HUES64 (cell line): Measurements from ENCODE around the gene KRTAP9-1.
"Not testable (repeated sequence)": the region's sequence is repeated elsewhere in the genome, so short reads cannot be mapped to it uniquely, and the experiment has no call there.

Source experiments
- H3K27ac ChIP-seq: 2 replicates; pipeline ENCODE4 v1.7.0; 2013; ENCODE audit warnings: low read depth, low read length, inconsistent platforms
- H3K27me3 ChIP-seq: 2 replicates; pipeline ENCODE4 v1.6.1; 2013; ENCODE audit warnings: mild to moderate bottlenecking, low read length; ENCODE audit not compliant: insufficient read depth
- H3K36me3 ChIP-seq: 2 replicates; pipeline ENCODE4 v1.6.1; 2013; ENCODE audit warnings: mild to moderate bottlenecking, low read length; ENCODE audit not compliant: insufficient read depth
- H3K4me1 ChIP-seq: 2 replicates; pipeline ENCODE4 v1.6.1; 2013; ENCODE audit warnings: mild to moderate bottlenecking, low read length, moderate library complexity; ENCODE audit not compliant: insufficient read depth
- H3K4me3 ChIP-seq: 2 replicates; pipeline ENCODE4 v1.5.1; 2013; ENCODE audit warnings: mild to moderate bottlenecking, low read length, moderate library complexity
- H3K9ac ChIP-seq: 2 replicates; pipeline ENCODE4 v1.6.1; 2013; ENCODE audit warnings: mild to moderate bottlenecking, low read depth, low read length
- H3K9me3 ChIP-seq: 2 replicates; pipeline ENCODE4 v1.6.1; 2013; ENCODE audit warnings: low read depth, low read length; ENCODE audit not compliant: insufficient read depth
- WGBS: fragments of 150-250, 120-280 bp; methylation state at CpG from one replicate; pipeline ENCODE4 v1.1.7; 2013; ENCODE audit warnings: missing lambda C conversion rate; 5-methylcytosine and 5-hydroxymethylcytosine counted together

The KRTAP9-1 gene

DNA sequence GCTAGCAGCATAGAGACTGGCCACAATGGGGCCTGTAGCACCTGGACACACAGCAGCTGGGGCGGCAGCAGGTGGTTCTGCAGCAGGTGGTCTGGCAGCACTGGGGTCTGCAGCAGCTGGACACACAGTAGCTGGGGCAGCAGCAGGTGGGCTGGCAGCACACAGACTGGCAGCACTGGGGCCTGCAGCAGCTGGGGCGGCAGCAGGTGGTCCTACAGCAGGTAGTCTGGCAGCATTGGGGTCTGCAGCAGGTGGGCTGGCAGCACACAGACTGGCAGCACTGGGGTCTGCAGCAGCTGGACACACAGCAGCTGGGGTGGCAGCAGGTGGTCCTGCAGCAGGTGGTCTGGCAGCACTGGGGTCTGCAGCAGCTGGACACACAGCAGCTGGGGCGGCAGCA lies 29.5 kb upstream of the KRTAP9-1 start:
- not testable (repeated sequence) for H3K4me3 ChIP-seq, H3K9ac ChIP-seq, H3K36me3 ChIP-seq, H3K4me1 ChIP-seq, H3K27ac ChIP-seq, H3K9me3 ChIP-seq, H3K27me3 ChIP-seq
- 93% methylated on average over 3 of the region's 3 CpGs for WGBS

DNA sequence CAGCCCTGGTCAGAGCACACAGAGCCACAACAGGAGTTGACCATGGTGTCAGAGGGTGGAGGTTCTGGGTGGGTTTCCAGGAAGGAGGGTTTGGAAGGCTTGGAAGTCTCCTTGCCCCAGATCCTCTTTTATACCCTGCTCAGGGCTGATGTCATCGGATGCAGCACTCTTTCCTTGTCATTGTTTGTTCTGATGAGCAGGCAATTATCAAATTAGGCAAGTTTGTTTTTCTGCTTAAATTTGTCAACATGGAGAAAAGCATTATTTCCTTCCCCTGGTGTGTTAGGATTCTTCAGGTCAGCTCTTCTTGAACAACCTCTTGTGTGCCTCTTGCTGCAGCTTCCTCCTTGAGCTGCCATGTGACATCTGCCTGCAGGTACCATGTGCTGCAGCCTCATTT lies 29.0 kb upstream of the KRTAP9-1 start, which contains the start of gene KRTAP4-4:
KRTAP4-4 (minus strand) TSS at position 101 of the 400 bp plus-strand sequence; CDS start at position 44, 57 bp downstream.
- Histone ChIP-seq H3K36me3 (no peaks in the 10 kb centered on the region), H3K9ac (no peak within 1 kb of the TSS), H3K9me3 (no peaks in the 10 kb centered on the region), H3K27ac (no peak within 1 kb of the TSS), H3K4me3 (no peak within 1 kb of the TSS), H3K4me1 (no peaks in the 10 kb centered on the region), H3K27me3 (no peaks in the 10 kb centered on the region)
- WGBS = 100% methylated on average over 1 of the region's 1 CpG

DNA sequence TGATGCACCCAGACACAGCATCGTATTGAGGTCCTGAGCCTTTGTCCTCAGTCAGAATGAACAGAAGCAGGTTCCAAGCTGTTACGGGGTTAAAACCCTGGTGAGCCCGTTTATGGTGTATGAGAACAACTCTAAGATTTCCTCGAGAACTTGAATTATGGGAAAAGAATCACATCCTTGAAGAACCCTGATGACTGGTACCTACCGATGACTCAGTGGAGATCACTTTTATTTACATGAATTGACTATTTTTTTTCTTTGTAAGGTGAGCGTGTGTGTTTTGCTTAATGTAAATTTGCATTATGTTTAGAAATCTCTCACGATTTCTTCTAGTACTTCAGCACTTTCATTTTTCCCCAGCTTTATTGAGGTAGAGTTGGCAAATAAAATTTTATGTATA lies 25.9 kb upstream of the KRTAP9-1 start:
- WGBS = 94% methylated on average over 5 of the region's 7 CpGs
- no peak overlapping the region for H3K4me3 ChIP-seq
- H3K27ac ChIP-seq = no peak overlapping the region
- no peaks in the 10 kb centered on the region for H3K9me3 ChIP-seq
- H3K9ac ChIP-seq = no peak overlapping the region
- H3K4me1 ChIP-seq = no peaks in the 10 kb centered on the region
- H3K27me3 ChIP-seq = no peaks in the 10 kb centered on the region
- H3K36me3 ChIP-seq = no peaks in the 10 kb centered on the region

DNA sequence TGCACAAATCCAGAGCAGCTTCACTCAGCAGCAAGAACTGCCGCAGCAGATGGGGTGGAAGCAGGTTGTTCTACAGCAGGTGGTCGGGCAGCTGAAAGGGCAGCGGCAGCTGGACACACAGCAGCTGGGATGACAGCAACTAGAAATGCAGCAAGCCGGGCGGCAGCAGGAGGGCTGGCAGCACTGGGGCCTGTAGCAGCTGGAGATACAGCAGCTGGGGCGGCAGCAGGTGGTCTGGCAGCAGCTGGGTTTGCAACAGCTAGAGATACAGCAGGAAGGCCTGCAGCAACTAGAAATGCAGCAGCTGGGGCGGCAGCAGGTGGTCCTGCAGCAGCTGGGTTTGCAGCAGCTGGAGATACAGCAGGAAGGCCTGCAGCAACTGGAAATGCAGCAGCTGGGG lies 22.1 kb upstream of the KRTAP9-1 start:
- no peaks in the 10 kb centered on the region for H3K36me3 ChIP-seq
- no peaks in the 10 kb centered on the region for H3K27me3 ChIP-seq
- 83% methylated on average over 7 of the region's 7 CpGs for WGBS
- H3K4me1 ChIP-seq = no peaks in the 10 kb centered on the region
- H3K27ac ChIP-seq = no peak overlapping the region
- no peak overlapping the region for H3K9ac ChIP-seq
- H3K9me3 ChIP-seq = no peaks in the 10 kb centered on the region
- no peak overlapping the region for H3K4me3 ChIP-seq

DNA sequence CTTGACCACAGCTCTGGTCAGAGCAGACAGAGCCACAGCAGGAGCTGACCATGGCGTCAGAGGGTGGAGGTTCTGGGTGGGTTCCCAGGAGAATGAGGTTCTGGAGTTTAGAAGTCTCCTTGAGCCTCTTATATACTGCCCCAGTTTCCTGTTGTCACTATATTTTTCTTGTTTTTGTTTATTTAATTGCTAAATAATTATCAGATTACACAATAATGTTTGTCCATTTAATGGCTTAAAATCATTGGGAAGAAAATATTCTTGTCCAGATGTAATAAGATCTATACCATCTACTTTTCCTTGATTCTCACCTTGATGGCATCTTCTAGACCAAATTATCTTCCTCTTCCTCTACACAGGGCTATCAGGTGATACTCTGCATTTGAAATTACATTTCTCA lies 21.6 kb upstream of the KRTAP9-1 start, which contains the start of gene KRTAP4-3:
KRTAP4-3 (minus strand) TSS at position 101 of the 400 bp plus-strand sequence; CDS start at position 52, 49 bp downstream.
- H3K9me3 ChIP-seq = no peaks in the 10 kb centered on the region
- no peak within 1 kb of the TSS for H3K27ac ChIP-seq
- WGBS = 67% methylated on average over 1 of the region's 1 CpG
- H3K36me3 ChIP-seq = no peaks in the 10 kb centered on the region
- no peaks in the 10 kb centered on the region for H3K27me3 ChIP-seq
- H3K4me1 ChIP-seq = no peaks in the 10 kb centered on the region
- no peak within 1 kb of the TSS for H3K9ac ChIP-seq
- no peak within 1 kb of the TSS for H3K4me3 ChIP-seq

DNA sequence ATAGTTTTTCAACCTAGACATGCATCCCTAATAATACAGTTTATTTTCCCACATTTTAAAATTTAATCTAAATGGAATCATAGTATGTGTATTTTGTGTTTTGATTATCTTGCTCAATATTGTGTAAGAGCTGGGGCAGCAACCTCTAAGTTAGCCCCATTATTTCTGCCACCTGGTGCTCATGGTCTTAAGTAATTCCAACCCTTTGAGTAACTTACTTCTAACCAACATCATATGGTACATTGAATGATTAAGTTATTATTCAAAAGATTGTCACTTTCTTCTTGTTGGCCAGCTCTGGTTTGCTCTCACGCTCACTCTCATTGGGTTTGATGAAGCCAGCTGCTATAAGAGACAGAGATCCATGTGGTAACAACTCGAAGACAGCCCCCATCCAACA lies 17.8 kb upstream of the KRTAP9-1 start:
- H3K27ac ChIP-seq = no peak overlapping the region
- 100% methylated on average over 2 of the region's 2 CpGs for WGBS
- no peak overlapping the region for H3K4me3 ChIP-seq
- H3K27me3 ChIP-seq = no peaks in the 10 kb centered on the region
- no peak overlapping the region for H3K9ac ChIP-seq
- H3K36me3 ChIP-seq = no peaks in the 10 kb centered on the region
- H3K9me3 ChIP-seq = no peaks in the 10 kb centered on the region
- H3K4me1 ChIP-seq = no peaks in the 10 kb centered on the region

DNA sequence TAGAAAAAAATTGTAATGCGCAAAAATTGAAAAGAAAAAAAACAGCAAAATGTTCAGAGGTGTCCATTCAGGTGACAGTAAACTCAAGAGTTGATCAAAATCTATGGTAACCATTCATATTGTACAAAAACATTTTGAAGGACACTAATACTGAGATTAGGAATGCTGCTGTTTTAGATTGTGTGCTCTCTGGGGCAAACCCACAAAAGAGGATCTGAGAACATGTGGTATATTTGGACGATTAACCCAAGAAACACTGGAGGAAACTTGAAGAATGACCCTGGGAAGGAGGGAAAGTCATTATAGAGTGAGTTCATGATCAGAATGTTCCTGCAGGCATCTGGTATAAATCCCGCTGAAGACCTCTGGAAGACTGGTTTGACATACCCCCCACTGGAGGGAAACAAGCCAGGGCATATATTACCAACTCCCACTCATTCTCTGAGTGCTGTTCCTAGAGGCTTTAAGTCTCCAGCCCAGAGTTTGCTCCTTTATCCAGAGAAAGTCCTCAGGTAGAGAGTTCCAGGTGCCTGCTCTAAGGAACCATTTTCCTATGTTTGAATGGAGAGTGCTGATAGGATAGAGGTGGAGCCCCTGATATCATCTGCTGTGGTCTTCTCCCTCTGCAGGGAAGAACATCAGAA lies 12.8 kb upstream of the KRTAP9-1 start:
- Histone ChIP-seq H3K9ac (no peak overlapping the region), H3K36me3 (no peaks in the 10 kb centered on the region), H3K9me3 (no peaks in the 10 kb centered on the region), H3K27me3 (no peaks in the 10 kb centered on the region), H3K27ac (no peak overlapping the region), H3K4me3 (no peak overlapping the region), H3K4me1 (no peaks in the 10 kb centered on the region)
- WGBS = 95% methylated on average over 3 of the region's 3 CpGs

DNA sequence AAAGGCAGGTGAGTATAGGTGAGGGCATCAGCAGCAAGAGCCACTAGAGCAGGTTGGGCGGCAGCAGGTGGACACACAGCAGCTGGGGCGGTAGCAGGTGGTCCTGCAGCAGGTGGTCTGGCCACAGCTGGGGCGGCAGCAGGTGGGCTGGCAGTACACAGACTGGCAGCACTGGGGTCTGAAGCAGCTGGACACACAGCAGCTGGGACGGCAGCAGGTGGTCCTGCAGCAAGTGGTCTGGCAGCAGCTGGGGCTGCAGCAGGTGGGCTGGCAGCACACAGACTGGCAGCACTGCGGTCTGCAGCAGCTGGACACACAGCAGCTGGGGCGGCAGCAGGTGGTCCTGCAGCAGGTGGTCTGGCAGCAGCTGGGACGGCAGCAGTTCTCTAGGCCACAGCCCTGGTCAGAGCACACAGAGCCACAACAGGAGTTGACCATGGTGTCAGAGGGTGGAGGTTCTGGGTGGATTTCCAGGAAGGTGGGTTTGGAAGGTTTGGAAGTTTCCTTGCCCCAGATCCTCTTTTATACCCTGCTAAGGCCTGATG lies 11.9 kb upstream of the KRTAP9-1 start, which contains the start of gene KRTAP4-2:
KRTAP4-2 (minus strand) TSS at position 495 of the 545 bp plus-strand sequence; CDS start at position 438, 57 bp downstream.
- no peak within 1 kb of the TSS for H3K27ac ChIP-seq
- 93% methylated on average over 7 of the region's 7 CpGs for WGBS
- no peaks in the 10 kb centered on the region for H3K27me3 ChIP-seq
- H3K4me1 ChIP-seq = no peaks in the 10 kb centered on the region
- no peak within 1 kb of the TSS for H3K9ac ChIP-seq
- no peaks in the 10 kb centered on the region for H3K9me3 ChIP-seq
- H3K36me3 ChIP-seq = no peaks in the 10 kb centered on the region
- H3K4me3 ChIP-seq = no peak within 1 kb of the TSS

DNA sequence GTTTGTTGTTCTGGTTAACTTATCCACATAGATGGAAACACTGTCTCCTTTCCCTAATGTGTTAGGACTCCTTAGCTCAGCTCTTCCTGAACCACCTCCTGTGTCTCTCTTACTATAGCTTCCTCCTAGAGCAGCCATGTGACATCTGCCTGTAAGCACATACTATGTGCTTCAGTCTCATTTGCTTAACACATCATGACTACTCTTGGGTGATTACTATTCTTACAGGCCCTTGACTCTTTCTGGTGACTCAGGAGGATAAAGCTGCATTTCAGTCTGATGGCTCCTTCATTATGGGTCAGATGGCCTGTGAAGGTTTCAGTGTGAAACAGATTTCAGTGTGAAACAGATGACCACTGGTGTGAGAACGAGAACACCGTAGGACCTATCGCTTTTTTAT lies 11.3 kb upstream of the KRTAP9-1 start:
- WGBS = 92% methylated on average over 3 of the region's 3 CpGs
- no peak overlapping the region for H3K4me3 ChIP-seq
- H3K27ac ChIP-seq = no peak overlapping the region
- H3K9ac ChIP-seq = no peak overlapping the region
- H3K9me3 ChIP-seq = no peaks in the 10 kb centered on the region
- no peaks in the 10 kb centered on the region for H3K27me3 ChIP-seq
- H3K4me1 ChIP-seq = no peaks in the 10 kb centered on the region
- no peaks in the 10 kb centered on the region for H3K36me3 ChIP-seq

DNA sequence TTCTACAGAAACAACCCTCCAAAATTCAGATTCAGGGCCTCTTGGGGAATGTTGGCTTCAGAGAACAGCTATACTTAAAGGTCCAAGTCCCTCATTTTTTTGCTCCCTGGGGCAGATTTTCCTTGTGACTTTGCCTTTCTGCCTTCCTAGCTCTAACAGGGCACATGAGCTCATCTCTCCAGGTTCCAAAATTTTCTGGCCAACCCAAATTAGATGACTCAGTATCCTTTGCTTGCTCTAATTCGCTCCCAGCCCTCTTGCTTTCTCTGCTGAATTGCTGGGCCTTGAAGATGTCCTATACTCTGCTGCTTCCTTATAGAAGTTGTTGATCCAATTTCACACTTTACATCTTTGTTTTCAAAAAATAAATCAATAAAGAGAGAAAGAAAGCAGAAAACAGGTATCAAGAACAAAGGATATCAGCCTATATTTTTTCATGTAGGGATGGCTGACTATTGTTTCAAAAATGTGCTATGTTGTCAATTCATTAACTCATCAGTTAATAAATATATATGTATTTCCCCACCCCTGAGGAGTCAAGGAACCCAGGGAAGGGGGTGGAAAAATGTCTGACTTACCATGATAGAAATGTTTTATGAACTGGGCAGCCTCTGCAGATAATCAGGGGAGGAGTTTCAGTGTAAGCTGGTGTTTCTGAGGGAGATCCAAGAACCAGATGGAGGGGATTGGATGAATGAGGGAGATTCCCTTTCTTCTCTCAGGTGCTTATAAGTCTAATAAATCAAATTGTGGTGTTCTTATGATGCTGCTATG lies 10.7 kb upstream of the KRTAP9-1 start:
- 89% methylated on average over 1 of the region's 1 CpG for WGBS
- Histone ChIP-seq H3K4me3 (no peak overlapping the region), H3K9me3 (no peaks in the 10 kb centered on the region), H3K27me3 (no peaks in the 10 kb centered on the region), H3K27ac (no peak overlapping the region), H3K9ac (no peak overlapping the region), H3K4me1 (no peaks in the 10 kb centered on the region), H3K36me3 (no peaks in the 10 kb centered on the region)

DNA sequence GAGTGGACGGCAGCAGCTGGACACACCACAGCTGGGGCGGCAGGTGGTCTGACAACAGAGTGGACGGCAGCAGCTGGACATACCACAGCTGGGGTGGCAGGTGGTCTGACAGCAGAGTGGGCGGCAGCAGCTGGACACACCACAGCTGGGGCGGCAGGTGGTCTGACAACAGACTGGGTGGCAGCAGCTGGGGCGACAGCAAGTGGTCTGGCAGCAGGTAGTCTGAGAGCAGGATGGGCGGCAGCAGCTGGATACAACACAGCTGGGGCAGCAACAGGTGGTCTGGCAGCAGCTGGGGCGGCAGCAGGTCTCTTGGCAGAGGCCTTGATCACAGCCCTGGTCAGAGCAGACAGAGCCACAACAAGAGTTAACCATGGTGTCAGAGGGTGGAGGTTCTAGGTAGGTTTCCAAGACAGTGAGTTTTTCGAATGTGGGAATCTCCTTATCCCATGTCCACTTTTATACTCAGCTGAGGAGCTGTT lies 5.2 kb upstream of the KRTAP9-1 start, which contains the start of gene KRTAP4-1:
KRTAP4-1 (minus strand) TSS at position 432 of the 482 bp plus-strand sequence; CDS start at position 375, 57 bp downstream.
- Histone ChIP-seq H3K9ac (no peak within 1 kb of the TSS), H3K27me3 (no peaks in the 10 kb centered on the region), H3K4me3 (no peak within 1 kb of the TSS), H3K4me1 (no peaks in the 10 kb centered on the region), H3K9me3 (no peaks in the 10 kb centered on the region), H3K36me3 (no peaks in the 10 kb centered on the region), H3K27ac (no peak within 1 kb of the TSS)
- 78% methylated on average over 9 of the region's 9 CpGs for WGBS
